HG03521 (cell line): ENCODE measurements around the gene CDH22.

ENCODE experiments used
- ATAC-seq: cut with Tn5 transposase; IDR thresholded peaks from one replicate; pipeline ENCODE4 v1.9.1; 2021; ENCODE audit warnings: mild to moderate bottlenecking, moderate library complexity; ENCODE audit not compliant: unreplicated experiment

Gene CDH22

DNA sequence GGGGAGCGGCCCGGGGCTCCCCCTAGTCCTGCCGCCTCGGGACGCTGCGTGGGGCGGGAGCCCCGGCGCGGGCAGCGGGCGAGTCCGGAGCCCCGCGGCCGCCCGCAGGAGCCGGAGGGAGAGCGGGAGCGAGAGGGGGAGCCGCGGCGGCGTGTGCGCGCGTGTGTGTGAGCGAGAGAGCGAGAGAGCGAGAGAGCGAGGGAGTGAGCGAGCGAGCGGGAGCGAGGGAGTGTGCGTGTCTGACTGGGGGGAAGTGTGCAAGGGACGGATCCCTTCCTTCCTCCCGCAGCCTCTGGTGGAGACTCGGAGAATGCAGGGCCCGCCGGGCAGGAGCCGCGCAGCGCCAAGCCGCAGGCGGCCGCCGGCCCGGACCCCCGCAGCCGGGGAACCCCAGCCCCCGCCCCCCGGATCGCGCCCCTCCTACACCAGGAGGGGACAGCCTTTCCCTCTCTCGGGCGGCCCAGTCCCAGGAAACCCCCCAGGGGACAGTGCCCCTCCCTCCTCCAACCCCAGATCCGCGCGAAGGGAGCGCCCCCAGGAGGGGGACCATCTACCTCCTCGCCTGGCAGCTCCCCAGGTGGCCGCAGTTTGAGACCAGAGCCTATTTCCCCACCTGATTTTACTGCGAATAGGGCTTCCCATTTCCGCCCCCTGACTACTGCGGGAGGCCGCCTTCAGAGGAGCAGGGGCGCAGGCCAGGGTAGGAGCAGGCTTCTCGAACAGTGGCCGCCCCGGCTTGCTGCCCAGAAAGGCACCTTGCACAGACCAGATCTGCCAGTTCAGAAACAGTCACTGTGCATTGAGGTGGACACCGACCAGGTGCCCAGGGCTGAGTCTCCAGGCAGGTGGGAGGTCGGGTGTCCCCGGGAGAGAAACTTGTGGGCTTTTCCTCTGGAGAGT lies at the start of gene CDH22:
CDH22 (minus strand) TSS at position 241 of the 900 bp plus-strand sequence. CDS start 57,204 bp downstream, outside the sequence.
- no peak for ATAC-seq

GRCh38 chr20:46357030-46357514 lies 48.8 kb upstream of the CDH22 start:
- ATAC-seq, result no peak

GRCh38 chr20:46356195-46357029 lies 48.1 kb upstream of the CDH22 start:
- no peak for ATAC-seq

DNA sequence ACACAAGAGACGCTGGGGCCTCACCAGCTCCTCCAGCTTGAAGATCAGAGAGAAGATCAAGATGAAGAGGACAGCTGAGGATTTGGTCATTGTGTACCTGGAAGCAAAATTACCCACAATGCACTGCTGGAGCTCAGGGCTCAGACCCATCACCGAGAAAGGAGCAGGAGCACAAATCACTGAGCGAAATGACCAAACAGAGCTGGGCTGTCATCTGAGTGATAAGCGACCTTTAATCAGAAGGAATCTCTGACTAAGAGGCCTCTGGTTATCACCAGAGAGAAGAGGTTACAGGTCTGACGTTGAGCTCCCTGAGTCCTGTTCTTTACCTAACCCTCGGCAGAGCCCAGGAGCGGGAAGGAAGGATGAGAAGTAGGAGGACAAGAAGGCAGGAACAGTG lies 47.5 kb upstream of the CDH22 start:
- ATAC-seq, result no peak

GRCh38 chr20:46354920-46355654 lies 46.8 kb upstream of the CDH22 start:
- no peak for ATAC-seq

GRCh38 chr20:46354207-46354555 lies 45.9 kb upstream of the CDH22 start:
- no peak for ATAC-seq

DNA sequence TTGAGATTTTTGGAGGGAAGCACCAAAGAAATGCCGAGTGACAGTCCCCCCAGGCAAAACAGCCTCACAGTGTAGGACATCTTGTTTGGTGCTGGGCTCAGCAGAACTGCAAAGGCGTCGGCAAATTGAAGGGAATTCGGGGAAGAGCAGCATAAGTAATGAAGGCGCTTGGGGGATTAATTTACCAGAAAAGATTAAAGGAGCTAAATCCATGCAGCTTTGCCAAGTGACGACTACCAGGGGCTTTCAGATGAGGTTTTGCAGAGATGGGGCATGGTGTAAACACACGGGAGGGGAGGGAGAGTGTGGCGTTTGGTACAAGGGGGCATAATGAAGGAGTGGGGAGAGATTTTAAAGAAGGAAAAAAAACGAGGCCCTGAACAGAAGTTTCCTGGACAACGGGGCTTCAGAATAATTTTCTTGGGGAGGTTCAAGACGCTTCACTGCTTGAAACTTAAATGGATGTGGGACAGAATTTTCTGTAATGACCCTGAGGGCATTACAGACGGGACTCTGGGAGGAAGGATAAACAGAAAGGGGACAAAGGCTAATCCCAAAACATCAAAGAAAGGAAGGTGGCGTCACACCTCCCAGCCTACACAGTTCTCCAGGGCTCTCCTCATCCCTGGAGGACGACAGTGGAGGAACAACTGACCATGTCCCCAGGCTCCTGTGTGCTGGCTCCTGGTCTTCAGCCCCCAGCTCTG lies 45.4 kb upstream of the CDH22 start:
- ATAC-seq, result no peak

GRCh38 chr20:46352370-46352938 lies 44.2 kb upstream of the CDH22 start:
- ATAC-seq, result no peak

- no peak for ATAC-seq
Measured at GRCh38 chr20:46351357-46352058, 43.2 kb upstream of the CDH22 start.

- ATAC-seq, result no peak
Measured at GRCh38 chr20:46350986-46351267, 42.6 kb upstream of the CDH22 start.

DNA sequence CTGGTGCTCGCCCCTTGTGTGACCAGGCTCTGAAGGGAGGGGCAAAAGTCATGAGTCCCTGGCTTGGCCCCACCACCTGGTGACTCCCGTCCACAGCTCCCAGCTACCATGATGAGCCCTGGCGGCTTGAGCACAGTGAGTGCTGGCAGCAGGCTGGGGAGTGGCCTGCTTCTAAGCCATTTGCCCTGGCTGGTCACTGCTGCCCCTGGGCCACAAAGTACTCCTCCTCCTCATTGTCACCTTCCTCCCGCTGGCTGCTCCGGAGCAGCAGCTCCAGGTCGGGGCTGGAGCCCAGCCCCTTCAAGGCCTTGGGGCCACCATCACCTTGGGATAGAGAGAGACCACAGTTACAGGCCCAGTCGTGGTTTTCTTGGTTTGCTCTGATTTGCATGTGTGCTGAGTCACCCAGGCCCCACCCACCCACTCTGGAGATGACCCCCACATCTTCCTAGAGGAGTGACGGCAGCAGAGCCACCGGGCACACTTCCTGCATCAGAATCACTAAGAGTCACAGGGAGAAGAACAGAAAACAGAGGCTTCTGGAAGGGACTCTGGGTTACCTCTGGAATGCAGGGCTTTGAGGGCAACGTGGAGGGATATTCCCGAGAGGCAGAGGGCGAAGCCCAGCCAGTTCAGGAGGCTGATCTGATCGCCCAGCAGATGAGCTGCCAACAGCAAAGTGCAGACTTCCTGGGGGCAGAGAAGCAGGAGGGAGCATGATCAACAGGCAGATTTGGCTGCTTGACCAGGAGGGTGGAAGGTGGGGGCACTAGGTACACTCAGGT lies 42.1 kb upstream of the CDH22 start:
- no peak for ATAC-seq

DNA sequence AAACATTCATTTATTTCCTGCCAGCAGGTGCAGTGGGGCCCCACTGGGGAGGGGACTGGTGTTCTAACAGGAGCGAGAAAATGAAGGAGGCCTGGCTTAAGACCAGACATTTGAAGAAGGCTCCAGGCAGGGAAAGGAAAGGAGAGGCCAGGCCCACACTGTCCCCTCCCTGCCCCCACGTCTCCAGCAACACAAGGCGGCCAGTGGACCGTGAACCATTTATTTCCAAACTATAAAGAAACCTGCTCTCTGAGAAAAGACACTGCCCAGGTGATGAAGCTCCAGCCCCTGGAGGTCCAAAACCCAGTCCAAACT lies 41.4 kb upstream of the CDH22 start:
- no peak for ATAC-seq

DNA sequence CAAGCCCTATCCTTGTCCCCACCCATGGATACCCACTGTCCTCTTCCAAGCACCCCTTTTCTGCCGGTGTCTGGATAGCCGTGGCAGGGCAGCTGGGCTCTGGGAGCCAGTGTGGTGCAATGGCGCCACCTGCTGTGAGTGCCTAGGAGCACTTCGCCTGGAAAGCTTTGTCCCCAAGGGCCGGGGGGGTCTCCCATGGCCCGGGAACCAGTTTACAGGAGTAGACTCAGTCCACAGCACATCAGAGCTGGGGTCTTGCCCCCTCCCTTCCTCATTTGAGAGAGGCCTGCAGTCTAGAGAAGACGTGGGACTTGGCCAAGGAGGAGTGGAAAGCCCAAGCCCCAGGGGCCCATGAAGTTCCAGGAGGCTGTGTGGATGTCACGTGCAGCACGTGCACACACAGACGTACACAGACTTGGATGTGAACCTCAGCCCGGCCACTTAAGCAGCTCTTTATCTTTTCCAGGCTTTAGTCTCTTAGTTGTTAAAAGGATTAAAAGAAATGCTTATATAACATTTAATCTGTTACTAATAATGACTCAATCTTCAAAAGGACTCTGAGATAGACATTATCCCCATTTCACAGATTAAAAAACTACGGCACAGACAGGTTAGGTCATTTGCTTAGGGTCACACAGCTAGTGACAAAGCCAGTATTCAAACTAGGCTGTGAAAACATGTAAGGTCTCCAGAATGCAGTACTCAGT lies 40.9 kb upstream of the CDH22 start:
- ATAC-seq, result no peak

DNA sequence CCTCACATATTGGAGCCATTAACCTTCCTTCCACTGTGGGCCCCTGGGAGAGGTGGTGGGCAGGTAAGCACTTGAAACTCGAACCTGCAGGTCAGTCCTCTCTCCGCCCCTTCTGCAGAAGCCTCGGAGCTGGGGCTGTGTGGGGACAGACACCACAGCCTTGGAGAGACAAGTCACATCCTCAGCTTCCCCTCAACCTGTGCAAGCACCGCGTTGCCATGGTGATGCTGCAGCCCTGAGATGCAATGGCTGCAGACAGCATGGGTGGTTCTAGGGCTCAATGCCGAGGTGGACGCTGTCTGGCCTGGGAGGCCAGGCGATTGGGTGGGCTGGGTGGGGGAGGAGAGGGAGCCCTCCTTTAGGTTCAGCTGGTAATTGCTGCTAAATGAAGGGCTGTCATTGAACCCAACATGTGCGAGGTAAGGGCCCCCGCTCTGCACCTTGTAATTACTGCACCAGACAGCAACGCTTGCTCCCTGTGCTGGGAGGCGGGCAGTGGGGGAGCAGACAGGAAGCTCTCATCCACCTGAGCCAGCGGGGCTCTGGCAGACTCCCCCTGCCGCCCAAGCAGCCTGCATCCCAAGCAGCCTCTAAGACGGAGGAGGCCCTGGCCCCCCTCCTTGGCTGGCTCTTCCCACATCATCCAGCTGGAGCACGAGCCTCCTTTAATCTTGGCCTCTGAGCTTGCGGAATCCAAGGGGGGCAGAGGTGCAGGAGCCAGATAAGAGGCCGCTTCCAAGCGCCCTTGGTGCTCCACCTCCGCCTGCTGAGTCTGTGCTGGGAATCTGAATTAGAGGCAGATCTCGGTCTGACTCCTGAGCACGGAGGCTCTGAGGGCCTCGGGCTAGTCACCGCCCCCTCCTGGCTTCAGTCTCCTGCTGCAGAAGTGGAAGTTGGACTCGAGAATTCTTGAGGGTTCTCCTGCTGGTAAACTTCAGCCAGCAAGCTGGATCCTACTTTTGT lies 39.8 kb upstream of the CDH22 start:
- ATAC-seq, result no peak

DNA sequence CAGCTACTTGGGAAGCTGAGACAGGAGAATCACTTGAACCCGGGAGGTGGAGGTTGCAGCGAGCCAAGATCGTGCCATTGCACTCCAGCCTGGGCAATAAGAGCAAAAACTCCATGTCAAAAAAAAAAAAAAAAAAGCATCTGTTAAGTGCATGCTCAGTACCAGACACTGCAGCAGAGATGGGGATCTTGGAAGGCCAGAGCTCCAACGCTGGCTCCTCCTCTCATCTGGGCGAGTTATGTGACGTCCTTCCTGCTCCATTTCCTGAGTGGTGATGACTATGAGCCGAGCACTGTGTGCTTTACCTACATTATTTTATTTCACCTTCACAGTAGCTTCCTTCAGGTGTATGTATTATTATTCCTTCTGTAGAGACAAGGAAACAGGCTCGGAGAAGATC lies 38.5 kb upstream of the CDH22 start:
- no peak for ATAC-seq

DNA sequence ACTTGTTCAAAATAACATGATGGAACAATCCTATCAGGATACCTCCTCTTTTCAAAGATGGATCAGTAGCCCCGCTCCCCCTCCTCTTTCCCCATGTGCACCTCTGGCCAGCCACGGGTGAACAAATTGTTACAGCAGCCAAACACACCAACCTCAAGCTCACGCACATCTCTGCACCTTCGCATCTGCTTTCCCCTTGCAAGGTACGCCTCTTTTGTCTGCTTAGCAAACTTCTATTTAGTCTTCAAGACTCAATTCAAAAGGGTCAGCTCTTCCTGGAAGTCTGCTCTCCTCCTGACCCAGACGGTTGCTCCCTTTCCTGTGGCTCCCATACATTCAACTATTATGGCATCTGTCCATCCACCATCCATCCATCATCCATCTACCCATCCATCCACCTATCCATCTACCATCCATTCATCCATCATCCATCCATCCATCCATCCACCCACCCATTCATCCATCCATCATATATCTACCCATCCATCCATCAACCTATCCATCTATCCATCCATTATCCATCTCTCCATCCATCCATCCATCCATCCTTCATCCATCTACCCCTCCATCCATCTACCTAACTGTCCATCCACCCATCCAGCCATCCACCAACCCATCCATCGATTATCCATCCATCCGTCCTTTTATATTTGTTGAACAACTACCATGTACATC lies 36.3 kb upstream of the CDH22 start:
- ATAC-seq, result no peak

DNA sequence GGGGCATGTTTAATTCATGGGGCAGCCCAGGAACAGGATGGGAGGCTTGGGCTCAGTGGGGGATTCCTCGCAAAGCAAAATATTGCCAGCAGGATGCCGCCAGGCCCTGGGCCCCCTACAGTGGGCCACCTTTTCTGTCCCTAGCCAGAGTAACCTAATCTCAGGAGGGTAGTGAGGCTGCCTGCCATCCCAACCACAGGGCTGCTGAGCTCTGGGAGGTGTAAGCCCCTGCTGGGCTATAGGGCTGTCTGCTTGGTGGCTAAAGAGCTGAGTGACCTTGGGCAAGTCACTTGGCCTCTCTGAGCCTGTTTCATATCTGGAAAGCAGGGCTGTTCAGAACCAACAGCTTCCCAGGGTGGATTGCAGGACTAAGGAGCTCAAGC lies 35.7 kb upstream of the CDH22 start:
- ATAC-seq, result no peak
